RWPE1 (cell line): Measurements from ENCODE around the gene CD207.

Experiments
- CTCF ChIA-PET: fragments of 350-600 bp; sonication (Branson Sonifier 250); formaldehyde crosslinking; extraction: SDS; loops from one replicate; lab custom pipeline; 2021; lab: Yijun Ruan, JAX
- POLR2A ChIA-PET: fragments of 400-600 bp; formaldehyde crosslinking; extraction: SDS; loops from one replicate; lab custom pipeline; 2020; ENCODE audit warnings: antibody characterized with exemption; ENCODE audit not compliant: low non-redundant PET; lab: Yijun Ruan, JAX
- DNase-seq: peaks from one replicate; pipeline ENCODE4 v3.0.0; 2012; ENCODE audit warnings: low spot score
- H3K27ac ChIP-seq: fragments of 450-650 bp; 2 replicates; pipeline ENCODE4 v1.5.1; 2017
- TF ChIP-seq, protein P1 (sequence below): fragments of 450-650 bp; conservative IDR thresholded peaks from 2 replicates; pipeline ENCODE4 v1.5.1; 2017; ENCODE audit warnings: low read depth, mild to moderate bottlenecking

The CD207 gene

DNA sequence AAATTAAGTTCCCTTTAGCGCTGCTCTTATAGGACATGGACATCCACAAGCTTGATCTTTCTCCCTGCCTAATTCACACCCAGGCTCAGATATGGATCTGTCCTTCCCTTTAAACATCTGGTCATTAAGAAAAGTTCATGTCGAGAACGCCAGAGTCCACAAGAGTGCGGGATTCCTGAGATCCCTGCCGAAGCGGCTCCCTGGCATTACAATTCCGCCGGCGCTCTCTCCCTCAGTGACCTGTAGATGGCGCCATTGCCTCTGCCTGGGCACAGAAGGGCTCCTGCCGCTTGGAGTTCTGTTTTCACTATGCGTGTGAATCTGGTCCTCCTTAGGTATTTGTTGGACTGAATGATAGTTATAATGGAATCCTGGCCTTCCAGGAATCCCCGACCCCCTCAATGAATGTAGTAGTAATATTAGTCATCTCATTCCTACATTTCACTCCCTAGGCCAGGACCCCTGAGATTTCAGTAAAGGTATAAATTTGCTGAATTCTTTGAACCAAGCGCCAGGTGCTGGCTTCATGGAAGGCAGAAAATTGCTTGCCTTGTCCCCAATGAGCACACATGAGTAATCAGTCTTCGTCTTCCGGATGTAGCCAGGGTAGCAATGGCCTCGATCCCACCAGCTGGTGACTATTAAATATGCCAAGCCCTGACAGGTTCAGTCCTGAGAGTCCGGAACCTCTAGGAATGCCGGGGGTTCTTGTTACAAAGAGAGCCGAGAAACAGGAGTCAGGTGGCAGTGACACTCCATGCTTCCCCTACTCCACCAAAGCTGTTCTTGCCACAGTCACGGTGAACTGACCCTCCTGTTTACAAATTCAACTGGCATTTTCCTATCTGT, 26.4 kb upstream of the CD207 start:
- no peak overlapping the region for H3K27ac ChIP-seq
- DNase-seq, result peak; percentile 83
- TF ChIP-seq, protein P1, sequence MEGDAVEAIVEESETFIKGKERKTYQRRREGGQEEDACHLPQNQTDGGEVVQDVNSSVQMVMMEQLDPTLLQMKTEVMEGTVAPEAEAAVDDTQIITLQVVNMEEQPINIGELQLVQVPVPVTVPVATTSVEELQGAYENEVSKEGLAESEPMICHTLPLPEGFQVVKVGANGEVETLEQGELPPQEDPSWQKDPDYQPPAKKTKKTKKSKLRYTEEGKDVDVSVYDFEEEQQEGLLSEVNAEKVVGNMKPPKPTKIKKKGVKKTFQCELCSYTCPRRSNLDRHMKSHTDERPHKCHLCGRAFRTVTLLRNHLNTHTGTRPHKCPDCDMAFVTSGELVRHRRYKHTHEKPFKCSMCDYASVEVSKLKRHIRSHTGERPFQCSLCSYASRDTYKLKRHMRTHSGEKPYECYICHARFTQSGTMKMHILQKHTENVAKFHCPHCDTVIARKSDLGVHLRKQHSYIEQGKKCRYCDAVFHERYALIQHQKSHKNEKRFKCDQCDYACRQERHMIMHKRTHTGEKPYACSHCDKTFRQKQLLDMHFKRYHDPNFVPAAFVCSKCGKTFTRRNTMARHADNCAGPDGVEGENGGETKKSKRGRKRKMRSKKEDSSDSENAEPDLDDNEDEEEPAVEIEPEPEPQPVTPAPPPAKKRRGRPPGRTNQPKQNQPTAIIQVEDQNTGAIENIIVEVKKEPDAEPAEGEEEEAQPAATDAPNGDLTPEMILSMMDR, result peak; percentile 97
- POLR2A ChIA-PET, result no interaction called here
- CTCF ChIA-PET, result interaction anchor here (0.5 to 3.6 kb wide), 17 partner anchors 9 to 856 kb away, joined by 3 to 27 read pairs (median 4); no protein-coding TSS in a partner anchor

DNA sequence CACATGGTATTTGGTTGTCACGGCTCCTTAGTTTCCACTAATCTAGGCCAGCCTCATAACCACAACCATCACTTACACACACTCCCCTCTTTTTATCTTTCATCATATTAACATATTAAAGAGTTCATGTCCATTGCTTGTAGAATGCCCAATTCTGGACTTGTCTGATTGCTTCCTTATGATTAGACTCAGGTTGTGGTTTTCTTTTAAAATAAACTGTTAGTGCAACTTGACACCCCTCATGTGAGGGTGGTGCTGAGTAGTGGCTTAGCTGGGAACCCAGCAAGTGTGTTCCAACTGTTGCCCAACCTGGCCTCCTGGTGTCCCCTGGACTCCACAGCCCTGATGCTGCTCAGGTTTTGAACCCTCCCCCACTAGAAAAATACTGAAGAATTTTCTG, 20.1 kb upstream of the CD207 start:
- H3K27ac ChIP-seq, result no peak overlapping the region
- ChIA-PET POLR2A (no interaction called here), CTCF (interaction anchor here (1.7 kb wide), 1 partner anchor 92 kb away, joined by 5 read pairs; no protein-coding TSS in a partner anchor)
- TF ChIP-seq, protein P1, result no peak
- DNase-seq, result no peak

DNA sequence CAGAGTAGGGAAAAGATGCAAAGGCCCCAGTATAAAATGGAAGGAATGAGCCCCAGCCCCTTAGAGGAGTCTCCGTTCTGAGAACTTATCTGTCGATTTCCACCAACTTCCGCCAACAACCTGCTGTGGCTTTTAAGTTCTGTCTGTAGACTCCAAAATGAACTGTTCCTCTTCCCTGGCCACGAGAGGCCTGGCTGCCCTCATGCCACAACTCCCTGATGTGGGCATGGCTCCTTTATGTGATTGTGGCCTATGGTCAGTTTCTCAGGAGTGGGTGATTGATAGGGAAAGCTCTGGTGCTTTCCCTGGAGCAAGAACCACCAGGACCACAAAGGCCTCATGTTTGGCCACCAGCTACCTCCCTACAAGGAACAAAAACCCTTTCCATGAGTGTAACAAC, 18.8 kb upstream of the CD207 start:
- CTCF ChIA-PET, result interaction anchor here (0.6 kb wide), 1 partner anchor 17 kb away, joined by 5 read pairs; no protein-coding TSS in a partner anchor
- no peak for DNase-seq
- TF ChIP-seq, protein P1, result no peak
- no peak overlapping the region for H3K27ac ChIP-seq
- POLR2A ChIA-PET, result no interaction called here

DNA sequence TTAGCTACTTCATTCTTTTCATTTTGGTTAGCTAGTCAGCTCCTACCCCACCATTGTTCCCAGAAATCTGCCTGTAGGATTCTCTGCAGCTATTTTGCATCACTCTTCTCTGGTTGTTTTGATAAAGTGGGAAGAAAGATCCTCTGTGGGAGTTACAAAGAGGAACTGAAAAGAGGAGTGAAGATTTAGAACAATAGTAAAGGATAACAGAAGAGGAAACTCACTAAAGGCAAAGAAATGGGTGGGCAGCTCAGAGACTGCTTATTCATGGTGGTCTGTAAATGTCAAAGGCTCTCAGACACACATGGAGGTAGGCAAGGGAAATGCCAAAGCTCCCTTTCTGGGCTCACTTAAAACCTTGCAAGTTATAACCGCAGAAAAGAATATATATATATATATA, 17.2 kb upstream of the CD207 start:
- TF ChIP-seq, protein P1, result no peak
- CTCF ChIA-PET, result interaction anchor here (0.6 to 1.5 kb wide), 3 partner anchors 9 to 96 kb away, joined by 3 to 5 read pairs (median 3); no protein-coding TSS in a partner anchor
- POLR2A ChIA-PET, result no interaction called here
- H3K27ac ChIP-seq, result no peak overlapping the region
- DNase-seq, result no peak

DNA sequence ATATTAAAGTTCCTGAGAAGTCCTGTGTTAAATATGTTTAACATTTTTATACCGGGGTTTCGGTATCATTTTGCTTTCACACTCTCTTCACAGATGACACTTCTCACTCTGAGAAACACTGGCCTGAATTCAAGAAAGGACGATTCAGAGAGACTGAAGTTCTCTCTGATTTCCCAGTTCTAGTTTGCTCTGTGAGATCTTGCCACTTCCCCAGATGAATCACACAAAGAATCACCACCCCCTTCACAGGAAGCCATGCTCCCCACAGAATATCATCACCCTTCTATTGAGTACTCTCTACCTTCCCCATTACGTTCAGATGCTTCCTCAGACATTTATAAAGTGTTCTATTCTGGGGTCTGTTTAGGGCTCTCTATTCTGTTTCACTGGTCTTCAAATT, 16.1 kb upstream of the CD207 start:
- POLR2A ChIA-PET, result no interaction called here
- CTCF ChIA-PET, result no interaction called here
- H3K27ac ChIP-seq, result no peak overlapping the region
- TF ChIP-seq, protein P1, result no peak
- no peak for DNase-seq

DNA sequence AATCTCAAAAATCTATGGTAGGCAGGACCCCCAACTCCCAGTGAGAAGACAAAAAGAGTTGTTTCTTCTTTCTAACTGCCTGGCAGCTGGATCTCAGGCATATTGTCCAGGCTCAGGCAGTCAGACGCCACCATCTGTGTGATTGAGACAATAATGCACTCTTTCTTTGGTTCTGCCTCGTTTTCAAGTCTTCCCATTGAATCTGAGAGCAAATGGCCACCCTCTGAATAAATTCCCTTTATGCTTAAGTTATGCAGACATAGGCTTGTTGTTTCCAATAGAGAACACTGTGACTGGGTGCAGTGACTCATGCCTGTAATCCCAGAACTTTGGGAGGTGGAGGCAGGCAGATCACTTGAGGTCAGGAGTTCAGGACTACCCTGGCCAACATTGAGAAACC, 15.3 kb upstream of the CD207 start:
- no peak overlapping the region for H3K27ac ChIP-seq
- TF ChIP-seq, protein P1, result no peak
- DNase-seq, result no peak
- POLR2A ChIA-PET, result no interaction called here
- CTCF ChIA-PET, result interaction anchor here (0.6 kb wide), 1 partner anchor 39 kb away, joined by 3 read pairs; no protein-coding TSS in a partner anchor
